Left hindlimb (tissue), 1 donor: Measurements from ENCODE around the gene TMEM238.
A peak's percentile ranks its signal among the peaks of the same experiment; 100 is the strongest.

ENCODE experiments used
- DNase-seq: peaks from one replicate; pipeline ENCODE4 v3.0.0-alpha.2; 2018

The TMEM238 gene

DNA sequence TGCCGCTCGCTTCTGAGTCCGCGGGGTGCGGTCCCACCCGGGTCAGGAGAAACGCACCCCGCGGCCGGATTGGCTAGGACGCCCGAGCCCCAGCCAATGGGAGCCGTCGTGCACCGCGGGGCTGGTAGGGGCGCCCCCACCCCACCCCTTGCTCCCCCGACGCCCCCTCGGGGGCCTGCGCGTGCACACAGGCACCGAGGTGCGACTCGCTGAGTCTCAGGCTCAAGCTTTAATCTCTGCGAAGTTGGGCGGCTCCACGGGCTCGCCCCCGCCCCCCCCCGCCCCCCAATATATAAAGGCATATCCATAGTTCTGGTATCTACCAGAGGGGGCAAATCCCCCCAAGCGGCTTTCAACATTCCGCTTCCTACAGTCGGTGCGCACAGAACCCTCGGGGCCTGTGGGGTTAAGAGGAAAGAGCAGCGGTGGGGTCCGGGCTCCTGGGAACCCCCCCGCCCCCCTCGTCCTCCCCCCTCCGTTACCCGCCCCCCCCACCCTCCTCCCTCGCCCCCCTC, 29.3 kb downstream of the TMEM238 start, which contains the start of gene COX6B2:
COX6B2 (minus strand) TSS at position 22 of the 515 bp plus-strand sequence. CDS start 198 bp downstream, outside the sequence.
- no peak for DNase-seq

DNA sequence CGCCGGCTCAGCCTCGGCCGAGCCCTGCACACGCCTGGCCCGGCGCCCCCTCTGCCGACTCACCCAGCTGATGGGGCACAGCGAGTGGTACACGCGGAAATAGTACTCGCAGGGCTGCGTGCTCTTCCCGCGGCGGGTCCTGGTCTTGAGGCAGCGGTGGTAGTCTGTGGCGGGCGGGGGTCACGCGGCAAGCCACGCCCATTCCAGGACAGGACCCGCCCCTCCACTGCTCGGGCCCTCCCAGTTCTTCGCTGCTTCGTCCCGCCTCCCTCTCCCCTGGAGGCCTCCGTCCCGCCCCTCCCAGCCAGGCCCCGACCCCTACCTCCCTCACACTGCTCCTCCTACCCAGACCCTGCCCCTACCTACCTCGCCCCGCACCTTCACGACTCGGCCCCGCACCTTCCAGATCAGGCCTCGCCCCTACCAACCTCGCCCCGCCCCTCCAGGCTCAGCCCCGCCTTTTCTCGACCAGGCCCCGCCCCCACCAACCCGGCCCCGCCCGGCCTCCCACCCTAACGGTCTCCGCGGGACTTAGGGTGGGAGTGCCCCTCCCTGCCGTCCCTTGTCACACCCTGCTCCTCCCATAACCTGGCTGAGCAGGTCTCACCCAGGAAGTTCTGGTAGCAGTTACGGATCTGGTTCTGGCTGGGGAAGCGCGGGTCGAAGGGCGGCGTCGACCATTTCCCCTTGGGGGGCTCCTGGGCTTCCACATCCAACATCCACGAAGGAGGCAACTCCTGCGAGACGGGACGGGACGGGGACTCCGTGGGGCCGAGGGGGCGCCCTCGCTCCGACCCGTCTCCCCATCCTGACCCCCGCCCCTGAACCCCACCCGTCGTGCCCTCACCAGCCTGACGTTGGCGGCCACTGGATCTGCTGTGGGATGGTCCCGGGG, 30.0 kb downstream of the TMEM238 start:
- no peak for DNase-seq

DNA sequence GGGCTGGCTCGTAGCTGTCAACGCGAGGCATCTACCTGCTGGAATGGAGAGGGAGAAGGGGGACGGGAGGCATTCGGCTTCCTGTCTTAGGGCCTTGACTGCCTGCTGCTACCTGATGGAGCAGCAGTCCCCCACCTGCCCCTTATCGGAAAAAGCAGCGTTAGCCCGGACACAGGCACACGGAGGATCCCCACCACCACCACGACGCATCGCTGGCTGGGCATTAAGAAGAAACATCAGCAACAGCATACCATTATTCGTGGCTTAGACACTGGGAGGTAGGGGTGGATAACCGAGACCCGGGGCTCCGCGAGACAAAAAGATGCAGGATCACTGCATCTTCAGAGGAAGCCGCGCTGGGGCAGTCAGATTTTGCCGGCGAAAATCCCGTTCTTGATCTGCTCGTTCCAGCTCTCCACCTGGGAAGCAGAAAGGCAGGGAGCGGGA, 30.7 kb downstream of the TMEM238 start:
- no peak for DNase-seq

DNA sequence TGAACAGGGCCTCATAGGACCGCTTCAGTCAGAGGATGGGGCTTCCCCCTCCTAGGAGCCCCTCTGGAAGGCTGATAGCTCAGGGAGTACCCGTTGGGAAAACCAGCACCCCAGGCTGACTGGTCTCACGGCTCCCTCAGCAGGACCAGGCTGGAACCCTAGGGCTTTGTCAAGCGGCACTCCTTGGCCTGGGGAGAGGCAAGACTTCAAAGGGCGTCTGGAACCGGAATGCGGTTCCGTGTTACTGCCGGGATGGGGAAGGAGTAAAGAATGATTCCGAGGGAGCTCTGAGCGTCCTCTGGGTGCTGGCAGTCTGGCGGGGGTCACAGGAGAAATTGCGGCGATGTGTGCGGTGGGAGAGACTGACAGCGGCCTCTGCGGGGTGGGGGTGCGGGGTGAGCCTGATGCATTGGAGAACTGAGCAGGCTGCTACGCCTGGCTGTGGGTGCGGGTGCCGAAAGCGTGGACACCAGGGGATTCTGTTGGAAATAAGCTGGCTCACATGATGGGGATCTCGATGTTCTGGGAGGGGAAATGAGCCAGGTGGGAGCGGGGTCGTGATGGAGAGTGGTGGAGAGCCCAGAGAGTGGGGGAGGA, 31.4 kb downstream of the TMEM238 start:
- no peak for DNase-seq

DNA sequence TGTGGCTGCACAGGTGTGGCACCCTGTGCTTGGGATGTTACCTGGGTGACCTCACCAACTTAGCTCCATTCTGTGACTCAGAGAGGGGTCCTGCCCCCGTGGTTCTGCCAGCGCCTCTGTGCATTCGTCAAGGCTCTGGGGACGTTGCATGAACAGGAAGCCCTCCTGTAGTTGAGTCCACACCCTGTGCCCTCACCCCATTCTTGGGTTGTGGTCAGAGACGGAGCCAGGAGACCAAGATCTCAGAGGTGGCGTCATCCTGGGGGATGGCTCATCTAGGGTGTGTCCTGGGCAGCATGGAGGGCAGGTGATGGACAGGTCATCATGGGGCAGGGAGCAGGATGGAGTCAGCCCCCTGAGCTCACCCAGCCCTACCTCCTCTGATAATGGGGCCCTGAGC, 32.1 kb downstream of the TMEM238 start:
- DNase-seq, result no peak

DNA sequence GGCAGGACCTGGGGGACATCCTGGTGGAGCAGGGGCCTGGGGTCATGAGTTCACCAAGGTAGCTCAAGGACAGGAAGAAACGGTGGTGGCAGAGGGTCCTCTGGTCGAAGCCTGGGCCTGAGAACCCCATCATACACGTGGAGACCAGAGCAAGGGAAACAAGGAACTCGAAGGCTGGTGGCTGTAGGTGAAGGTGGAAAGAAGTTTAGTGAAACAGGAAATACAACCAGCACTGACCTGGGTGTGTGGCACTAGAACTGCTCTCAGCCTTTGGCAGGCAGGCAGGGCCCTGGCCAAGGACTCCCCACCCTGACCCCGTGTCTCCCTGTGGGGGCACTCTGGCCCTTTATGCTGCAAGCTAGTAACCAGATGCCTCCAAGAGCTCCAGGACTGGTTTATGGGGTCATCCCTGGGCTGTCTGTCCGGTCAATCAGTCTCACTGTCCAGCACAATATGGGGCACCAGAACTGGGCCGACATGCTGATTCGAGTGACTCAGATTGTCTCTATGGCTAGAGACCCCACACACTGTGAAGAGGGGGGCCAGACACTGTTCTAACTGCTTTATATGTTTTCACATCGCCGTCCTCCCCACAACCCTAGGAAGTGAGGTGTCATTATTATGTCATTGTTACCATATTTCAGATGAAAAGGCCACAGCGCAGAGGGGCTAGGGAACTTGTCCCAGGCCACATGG, 33.3 kb downstream of the TMEM238 start:
- no peak for DNase-seq

DNA sequence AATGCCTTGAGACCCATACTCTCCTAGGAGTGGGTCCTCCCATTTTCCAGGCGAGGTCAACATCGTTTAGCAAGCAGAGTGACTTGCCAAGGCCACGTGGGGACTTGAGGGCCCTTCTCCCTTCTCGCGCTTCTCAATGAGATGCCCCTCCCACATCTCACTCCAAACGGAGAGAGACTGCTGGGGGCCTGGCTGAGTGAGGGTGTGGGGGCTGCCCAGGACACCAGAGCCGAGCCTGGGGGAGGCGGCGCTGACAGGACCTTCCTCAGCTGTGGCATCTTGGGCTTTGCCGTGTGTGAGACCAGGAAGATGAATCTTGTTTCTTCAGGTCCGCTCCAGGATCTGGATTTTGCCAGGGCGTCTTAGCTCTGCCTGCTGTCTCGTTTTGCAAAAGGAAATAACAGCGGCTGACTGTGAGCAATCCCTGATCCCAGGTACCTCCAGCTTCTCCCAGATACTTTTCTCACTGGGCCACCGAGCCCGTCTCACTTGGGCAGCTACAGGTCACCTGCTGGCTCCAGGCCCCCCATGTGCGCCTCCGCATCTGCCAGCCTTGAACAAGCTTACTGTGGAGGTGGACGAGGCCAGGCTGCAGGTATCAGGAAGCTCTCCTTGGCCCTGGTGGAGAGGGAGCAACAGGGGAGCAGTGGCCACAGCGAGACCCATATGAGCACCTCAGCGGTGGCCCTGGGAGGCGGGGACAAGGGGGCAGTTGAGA, 35.6 kb downstream of the TMEM238 start:
- no peak for DNase-seq

DNA sequence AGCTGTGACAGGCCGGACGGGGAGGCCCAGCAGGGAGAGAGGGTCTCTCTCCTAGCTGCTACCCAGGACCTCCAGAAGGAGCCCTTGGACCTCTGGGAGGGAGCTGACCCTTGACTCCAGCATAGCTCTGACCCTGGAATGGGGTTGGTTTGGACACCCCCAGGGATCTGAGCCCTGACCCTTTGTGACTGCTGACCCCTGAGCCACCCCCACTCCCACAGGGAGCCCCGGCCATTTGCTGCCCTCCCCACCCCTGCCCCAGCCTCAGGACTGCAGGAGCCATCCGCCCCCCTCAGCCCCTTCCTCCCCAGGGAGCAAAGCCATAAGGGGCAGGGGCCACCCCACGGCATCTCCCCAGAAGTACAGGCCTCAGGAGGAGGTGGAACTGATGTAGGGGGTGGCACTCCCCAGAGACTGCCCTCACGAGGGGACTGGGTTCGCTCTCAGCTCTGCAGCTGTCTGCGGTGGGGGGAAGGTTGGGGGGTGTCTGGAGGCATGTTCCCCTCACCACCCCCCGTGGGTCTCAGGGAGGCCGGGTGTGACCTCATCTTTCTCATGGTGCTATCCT, 36.6 kb downstream of the TMEM238 start:
- no peak for DNase-seq

DNA sequence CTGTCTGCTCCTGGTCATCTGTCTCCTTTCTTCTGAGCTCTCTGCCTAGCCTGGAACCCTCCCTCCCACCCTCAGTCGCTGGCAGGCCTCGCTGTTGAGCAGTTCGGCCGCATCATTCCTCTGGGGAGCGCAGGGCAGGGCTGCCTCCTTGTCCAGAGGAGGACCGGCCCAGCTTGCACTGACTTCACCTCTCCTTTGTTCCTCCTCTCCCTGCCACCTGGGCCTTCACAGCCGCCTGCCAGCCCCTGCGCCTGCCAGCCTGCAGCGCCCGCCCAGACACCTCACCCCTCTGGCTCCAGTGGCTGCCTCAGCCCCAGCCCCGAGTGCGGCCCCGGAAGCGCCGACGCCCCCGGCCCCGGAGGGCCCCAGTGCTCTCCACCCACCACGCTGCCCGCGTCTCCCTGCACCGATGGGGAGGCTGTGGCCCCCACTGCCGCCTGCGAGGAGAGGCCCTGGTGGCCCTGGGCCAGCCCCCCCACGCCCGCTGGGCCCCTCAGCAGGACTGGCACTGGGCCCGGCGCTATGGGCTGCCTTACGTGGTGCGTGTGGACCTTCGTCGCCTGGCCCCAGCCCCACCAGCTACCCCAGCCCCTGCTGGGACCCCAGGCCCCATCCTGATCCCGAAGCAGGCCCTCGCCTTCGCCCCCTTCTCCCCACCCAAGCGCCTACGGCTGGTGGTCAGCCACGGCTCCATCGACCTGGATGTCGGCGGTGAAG, 37.2 kb downstream of the TMEM238 start:
- DNase-seq, result no peak

DNA sequence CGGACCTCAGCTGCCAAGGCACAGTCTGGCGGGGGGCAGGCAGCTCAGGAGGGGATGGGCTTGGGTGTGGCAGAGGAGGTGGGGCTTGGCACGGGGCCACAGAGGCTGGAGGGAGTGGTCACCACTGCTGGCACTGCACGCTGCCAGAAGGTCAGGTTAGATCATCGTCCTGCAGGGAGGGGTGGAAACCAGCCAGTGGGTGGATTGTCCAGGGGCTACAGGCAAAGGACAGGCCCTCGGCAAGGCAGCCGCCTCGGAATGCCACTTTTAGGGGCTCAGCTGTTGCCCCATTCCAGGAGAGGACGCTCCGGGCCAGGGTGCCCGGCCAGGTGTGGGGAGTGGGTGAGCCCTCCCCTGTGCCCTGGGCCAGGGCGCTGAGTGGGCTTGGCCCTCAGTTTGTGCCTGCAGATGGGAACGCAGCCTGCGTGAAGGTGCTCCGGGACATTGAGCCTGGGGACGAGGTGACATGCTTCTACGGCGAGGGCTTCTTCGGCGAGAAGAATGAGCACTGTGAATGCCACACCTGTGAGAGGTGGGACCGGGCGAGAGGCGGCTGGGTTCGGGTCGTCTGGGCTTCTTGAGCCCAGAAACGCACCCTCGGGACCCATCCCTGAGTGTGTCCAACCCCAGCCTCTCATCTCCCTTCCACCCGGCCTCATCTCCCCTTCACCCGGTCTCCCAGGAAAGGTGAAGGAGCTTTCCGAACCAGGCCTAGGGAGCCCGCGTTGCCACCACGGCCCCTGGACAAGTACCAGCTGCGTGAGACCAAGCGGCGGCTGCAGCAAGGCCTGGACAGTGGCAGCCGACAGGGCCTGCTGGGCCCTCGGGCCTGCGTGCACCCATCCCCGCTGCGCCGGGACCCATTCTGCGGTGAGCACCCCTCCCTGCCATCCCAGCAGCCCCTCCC, 38.0 kb downstream of the TMEM238 start:
- peak; percentile 78 for DNase-seq

DNA sequence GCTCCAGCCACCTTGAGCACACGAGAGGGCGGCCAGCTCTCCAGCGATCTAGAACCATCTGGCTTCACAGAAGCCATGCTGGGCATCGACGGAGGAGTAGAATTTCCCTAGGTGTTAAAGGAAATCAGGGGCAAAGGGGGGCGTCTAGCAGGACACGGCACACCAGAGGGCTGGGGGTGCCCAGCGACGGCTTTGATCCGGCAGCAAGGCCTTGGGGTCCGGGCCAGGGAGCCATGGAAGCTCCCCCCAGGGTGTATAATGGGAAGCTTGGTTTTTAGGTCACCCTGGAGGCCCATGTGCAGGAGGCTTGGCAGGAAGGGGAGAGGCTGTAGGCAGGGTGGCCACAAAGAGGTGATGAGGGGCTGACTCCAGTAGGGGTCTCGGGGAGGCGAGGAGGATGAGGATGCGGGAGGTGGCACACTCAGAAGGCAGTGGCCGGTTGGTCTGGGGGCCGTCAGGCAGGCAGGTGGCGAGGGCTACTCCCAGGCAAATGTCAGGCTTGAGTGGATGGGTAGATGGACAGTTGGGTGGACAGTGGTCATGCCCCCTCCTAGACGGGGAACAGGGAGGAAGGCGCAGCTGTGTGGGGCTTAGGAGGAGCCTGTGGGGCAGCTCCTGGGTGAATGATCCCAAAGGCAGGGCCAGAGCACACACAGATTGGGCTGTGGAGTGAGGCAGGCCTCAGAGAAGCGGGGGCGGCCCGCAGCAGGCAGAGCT, 38.8 kb downstream of the TMEM238 start:
- no peak for DNase-seq

DNA sequence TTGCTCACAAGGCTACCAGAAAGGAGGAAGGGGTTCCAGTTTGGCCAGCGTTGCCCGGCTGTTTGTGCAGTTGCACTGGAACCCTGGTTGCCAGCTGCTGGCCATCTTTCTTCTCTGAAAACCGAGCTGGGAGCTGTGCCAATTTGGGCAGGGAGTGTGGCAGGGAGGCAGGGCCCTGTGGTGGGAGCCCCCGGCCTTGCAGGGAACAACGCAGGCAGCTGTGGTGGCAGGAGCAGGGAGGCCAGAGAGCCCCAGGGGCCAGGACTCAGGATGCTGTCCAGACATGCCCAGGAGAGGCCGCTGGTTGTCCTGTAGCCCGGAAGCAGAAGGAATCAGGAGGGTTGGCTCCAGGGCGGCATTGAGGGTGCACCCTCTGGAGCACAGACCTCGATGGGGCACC, 39.6 kb downstream of the TMEM238 start:
- DNase-seq, result peak; percentile 76

DNA sequence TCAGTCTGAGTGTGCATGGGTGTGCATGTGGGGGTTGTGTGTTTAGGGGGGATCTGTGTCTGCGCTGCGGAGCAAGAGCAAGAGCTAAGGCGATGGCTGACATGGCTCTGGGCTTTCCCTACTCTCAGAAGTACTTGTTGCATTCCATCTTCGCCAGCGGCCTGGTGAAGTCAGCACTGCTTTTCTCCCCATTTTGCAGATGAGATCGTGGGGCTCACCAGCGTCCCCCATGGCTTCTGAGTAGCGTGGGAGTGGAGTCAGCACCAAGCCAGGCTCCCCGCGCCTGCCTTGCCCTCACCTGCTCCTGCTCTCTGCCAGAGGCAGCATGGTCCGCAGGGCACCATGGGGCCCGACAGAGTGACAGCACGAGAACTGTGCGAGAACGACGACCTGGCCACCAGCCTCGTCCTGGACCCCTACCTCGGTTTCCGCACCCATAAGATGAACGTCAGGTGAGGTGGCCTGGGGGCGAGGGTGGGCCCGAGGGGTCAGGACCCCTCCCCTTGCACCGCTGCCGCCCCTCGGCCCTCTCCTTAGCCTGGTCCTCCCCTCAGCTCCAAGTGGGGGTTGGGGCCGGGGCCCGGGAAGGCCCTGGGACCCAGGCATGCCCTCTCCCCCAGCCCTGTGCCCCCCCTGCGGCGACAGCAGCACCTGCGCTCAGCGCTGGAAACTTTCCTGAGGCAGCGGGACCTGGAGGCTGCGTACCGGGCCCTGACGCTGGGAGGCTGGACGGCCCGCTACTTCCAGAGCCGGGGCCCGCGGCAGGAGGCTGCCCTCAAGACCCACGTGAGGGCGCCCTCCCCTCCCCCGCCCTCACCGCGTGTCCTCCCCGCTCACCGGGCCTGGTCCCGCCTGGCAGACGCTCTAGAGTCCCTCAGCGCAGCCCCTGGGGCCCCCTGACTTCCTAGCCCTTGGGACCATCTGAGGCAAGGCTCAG, 42.2 kb downstream of the TMEM238 start:
- DNase-seq, result no peak

DNA sequence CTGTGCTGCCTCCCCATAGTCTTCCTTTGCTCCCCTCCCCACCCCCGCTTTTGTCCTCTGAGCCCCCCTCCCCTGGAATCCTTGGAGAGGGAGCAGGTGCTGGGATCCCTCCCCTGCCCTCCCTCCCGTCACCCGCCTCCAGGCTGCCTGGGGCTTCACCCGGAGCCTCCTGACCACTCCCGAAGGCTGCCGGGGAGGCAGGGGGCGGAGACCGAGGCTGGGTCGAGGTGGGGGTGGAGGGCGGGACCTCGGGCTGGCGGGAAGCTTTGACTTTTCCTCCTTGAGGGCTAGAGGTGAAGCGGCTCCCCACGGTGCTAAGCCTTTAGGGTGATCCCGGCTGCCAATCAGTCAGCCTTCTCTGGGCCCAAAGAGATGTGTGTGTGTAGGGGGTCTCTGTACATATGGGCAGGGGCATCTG, 42.9 kb downstream of the TMEM238 start:
- DNase-seq, result peak; percentile 78

DNA sequence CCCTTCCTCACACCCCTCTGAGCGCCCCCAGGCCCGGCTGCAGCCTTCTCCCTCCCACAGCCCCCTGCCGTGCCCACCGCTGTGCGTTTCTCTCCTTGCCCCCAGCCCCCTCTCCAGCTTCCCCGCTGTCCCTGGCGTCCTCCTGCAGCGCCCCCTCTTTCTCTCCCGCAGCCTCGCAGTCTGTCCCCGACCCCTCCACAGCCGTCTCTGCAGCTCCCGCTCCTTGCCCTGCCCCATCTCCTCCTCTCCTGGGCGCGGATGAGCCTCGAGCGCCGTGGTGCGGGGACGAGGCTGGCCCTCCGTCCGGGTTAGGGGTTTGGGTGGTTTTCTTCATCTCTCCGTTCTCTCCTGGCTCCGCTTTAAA, 43.3 kb downstream of the TMEM238 start:
- no peak for DNase-seq

DNA sequence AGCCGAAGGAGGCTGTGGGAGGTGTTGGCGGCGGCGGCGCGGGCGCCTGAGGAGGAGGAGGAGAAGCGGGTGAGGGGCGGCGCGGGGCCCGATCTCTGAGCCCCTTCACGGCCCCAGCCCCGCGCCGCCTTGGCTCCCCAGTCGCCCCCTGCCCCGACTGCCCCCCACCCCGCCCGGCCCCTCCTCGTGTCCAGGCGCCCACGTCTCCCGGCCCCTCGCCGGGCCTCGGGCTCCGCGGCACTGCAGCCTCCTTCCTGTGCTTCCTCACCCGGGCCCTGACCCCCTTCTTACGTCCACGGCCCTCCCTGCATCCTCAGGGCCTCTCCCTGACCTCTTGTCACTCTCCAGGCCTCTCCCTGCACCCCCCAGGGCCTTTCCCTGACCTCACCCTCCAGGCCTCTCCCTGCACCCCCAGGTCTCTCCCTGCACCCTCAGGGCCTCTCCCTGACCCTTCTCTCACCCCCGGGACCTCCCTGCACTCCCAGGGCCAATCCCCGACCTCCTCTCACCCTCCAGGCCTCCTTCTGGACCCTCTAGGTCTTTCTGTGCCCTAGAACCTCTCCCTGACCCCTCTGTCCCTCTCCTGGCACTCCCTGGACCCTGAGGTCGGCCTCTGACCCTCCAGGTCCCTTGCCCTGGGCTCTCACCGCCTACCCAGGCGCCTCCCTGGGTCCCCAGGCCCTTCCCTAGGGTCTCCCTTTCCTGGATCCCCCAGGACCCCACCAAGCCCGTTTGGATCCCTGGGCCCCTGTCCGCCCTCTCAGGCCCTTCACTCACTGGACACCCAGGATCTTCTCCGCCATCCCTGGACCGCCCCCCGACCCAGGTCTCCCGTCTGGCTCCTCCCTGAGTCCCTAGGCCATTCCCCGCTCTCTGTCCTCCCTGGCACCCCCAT, 44.0 kb downstream of the TMEM238 start:
- peak; percentile 63 for DNase-seq

DNA sequence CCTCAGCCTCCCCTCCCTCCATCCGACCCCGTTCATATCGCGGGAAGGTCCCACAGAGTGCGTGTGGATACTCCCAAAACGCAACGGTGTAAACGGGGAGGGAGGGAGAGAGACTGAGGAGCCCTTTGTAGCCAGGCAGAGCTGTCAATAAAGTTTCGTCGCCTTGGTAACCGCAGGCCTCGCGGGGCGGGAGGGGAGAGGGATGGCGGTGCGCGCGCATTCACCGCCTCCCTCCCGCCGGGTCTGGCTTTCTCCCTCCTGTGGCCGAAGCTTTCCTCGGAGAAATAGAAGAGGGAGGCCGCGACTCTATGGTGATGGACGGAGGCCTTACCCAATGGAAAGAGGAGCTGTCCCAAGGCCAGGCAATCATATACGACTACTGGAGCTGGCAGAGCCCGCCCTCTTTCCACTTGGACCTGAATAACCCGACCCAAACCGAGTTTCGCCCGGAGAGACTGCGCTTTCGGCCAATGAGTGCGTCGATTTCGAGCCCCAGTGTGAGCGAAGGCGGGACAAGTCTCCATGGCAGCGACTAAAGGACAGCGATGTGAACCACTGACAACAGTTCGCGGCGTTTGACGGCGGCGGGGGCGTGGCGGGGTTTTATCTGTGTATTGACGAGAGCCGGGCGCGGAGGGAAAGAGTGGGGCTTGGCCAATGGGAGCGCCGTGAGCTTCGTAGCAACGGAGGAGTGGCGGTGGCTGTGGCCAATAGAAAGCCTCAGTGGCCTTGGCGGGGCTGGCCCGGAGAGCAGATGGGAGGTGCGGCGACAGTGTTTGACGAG, 44.8 kb downstream of the TMEM238 start, which contains the start of gene KMT5C:
KMT5C (plus strand) TSS at position 772 of the 784 bp plus-strand sequence. CDS start 2,061 bp downstream, outside the sequence.
- peak; percentile 100 for DNase-seq
